H1 (cell line): ENCODE measurements around the gene ARID4B. TPM values are rescaled to one million over a fixed set of nuclear protein-coding genes. Genes with fewer than 3 reads are reported as not detected.

Source experiments
- CTCF ChIA-PET: fragments of 300-600 bp; sonication (Branson Sonifier 250); formaldehyde crosslinking; loops from one replicate; lab custom pipeline; 2021; ENCODE audit not compliant: partially characterized antibody; lab: Charles Lee
- POLR2A ChIA-PET: fragments of 300-600 bp; sonication (Branson Sonifier 250); formaldehyde crosslinking; loops from one replicate; lab custom pipeline; 2021; ENCODE audit warnings: inconsistent platforms; ENCODE audit not compliant: partially characterized antibody; lab: Charles Lee
- DNase-seq, 2 experiments: peaks; one replicate each; pipeline versions ENCODE4 v3.0.0 to v3.0.0-alpha.2; 2010 to 2022; ENCODE audit warnings: low spot score in 2 of 2, low read depth in 1 of 2, mixed read lengths in 1 of 2
- FAIRE-seq: peaks from 2 replicates; lab custom pipeline; 2011; peaks lifted over from hg19 to GRCh38; lab: Jason Lieb, UNC
- H2AFZ ChIP-seq: 2 replicates; pipeline ENCODE4 v1.8.1; 2012; ENCODE audit warnings: low read length, inconsistent platforms
- H2AK5ac ChIP-seq: 2 replicates; pipeline ENCODE4 v1.6.1; 2013; ENCODE audit warnings: low read depth, low read length
- H2BK120ac ChIP-seq: replicated peaks from 2 replicates; pipeline ENCODE3; 2013; ENCODE audit warnings: low read depth, low read length, inconsistent platforms
- H2BK12ac ChIP-seq: 2 replicates; pipeline ENCODE4 v1.6.1; 2013; ENCODE audit warnings: low read depth, low read length
- H2BK15ac ChIP-seq: 2 replicates; pipeline ENCODE4 v1.6.1; 2013; ENCODE audit warnings: low read length
- H2BK20ac ChIP-seq: 2 replicates; pipeline ENCODE4 v1.6.1; 2013; ENCODE audit warnings: low read length
- H2BK5ac ChIP-seq: 2 replicates; pipeline ENCODE4 v1.6.1; 2013; ENCODE audit warnings: low read depth, low read length
- H3K14ac ChIP-seq: 2 replicates; pipeline ENCODE4 v1.6.1; 2013; ENCODE audit warnings: inconsistent platforms; ENCODE audit not compliant: insufficient read length
- H3K18ac ChIP-seq: 2 replicates; pipeline ENCODE4 v1.6.1; 2013; ENCODE audit warnings: low read length; ENCODE audit errors: extremely low read depth
- H3K23ac ChIP-seq: 2 replicates; pipeline ENCODE4 v1.6.1; 2013; ENCODE audit warnings: inconsistent platforms; ENCODE audit not compliant: insufficient read length
- H3K23me2 ChIP-seq: 2 replicates; pipeline ENCODE4 v1.6.1; 2013; ENCODE audit warnings: low read depth, low read length
- H3K27ac ChIP-seq: 2 replicates; pipeline ENCODE4 v1.6.1; 2011; ENCODE audit warnings: low read depth, low read length, inconsistent platforms
- H3K27me3 ChIP-seq, 4 experiments: replicated peaks in 1 of 4; 1 replicate in 1 of 4; 2 replicates in 3 of 4; pipeline versions ENCODE4 v1.6.1 to v1.8.1; 2011 to 2013; ENCODE audit warnings: low read length in 3 of 4, mild to moderate bottlenecking in 3 of 4, inconsistent platforms in 2 of 4, mixed read lengths in 2 of 4, moderate library complexity in 1 of 4; ENCODE audit not compliant: control insufficient read depth in 3 of 4, insufficient read depth in 3 of 4; ENCODE audit errors: extremely low read depth in 1 of 4
- H3K36me3 ChIP-seq, 4 experiments: 2 replicates each; pipeline versions ENCODE4 v1.6.1 to v1.8.1; 2011 to 2013; ENCODE audit warnings: mild to moderate bottlenecking in 4 of 4, low read length in 3 of 4, moderate library complexity in 2 of 4, control low read depth in 1 of 4, inconsistent platforms in 1 of 4; ENCODE audit not compliant: insufficient read depth in 4 of 4, control insufficient read depth in 2 of 4
- H3K4ac ChIP-seq: replicated peaks from 2 replicates; pipeline ENCODE3; 2013; ENCODE audit warnings: low read length, low read depth, mixed read lengths, inconsistent platforms; ENCODE audit not compliant: insufficient read length
- H3K4me1 ChIP-seq, 4 experiments: replicated peaks in 1 of 4; 1 replicate in 1 of 4; 2 replicates in 3 of 4; pipeline versions ENCODE4 v1.6.1 to v1.8.1; 2011 to 2013; ENCODE audit warnings: low read length in 3 of 4, inconsistent platforms in 2 of 4, mixed read lengths in 1 of 4; ENCODE audit not compliant: insufficient read depth in 4 of 4, control insufficient read depth in 3 of 4
- H3K4me2 ChIP-seq, 2 experiments: 2 replicates each; pipeline versions ENCODE4 v1.6.1 to v1.8.1; 2011 to 2013; ENCODE audit warnings: low read depth in 2 of 2, low read length in 2 of 2, control low read depth in 1 of 2, inconsistent platforms in 1 of 2, mild to moderate bottlenecking in 1 of 2; ENCODE audit not compliant: insufficient read depth in 1 of 2
- H3K4me3 ChIP-seq, 4 experiments: fragments of 200-600, 300-600 bp in 1 of 4; sonication (generic), shearing (Covaris generic), sonication (Bioruptor Twin) in 1 of 4; 2 replicates each; pipeline versions ENCODE4 v1.5.1 to v1.8.1; 2011 to 2016; ENCODE audit warnings: low read length in 4 of 4, low read depth in 3 of 4, control low read depth in 2 of 4, inconsistent platforms in 2 of 4, mild to moderate bottlenecking in 2 of 4, mixed read lengths in 1 of 4, moderate library complexity in 1 of 4; ENCODE audit not compliant: insufficient read depth in 2 of 4; ENCODE audit errors: extremely low read depth in 1 of 4
- H3K56ac ChIP-seq: replicated peaks from 2 replicates; pipeline ENCODE3; 2013; ENCODE audit warnings: low read depth, mild to moderate bottlenecking, mixed read lengths, low read length, inconsistent platforms; ENCODE audit not compliant: insufficient read length
- H3K79me1 ChIP-seq: 2 replicates; pipeline ENCODE4 v1.6.1; 2013; ENCODE audit warnings: low read depth, low read length, control low read depth
- H3K79me2 ChIP-seq, 2 experiments: 2 replicates each; pipeline versions ENCODE4 v1.6.1 to v1.8.1; 2012 to 2013; ENCODE audit warnings: low read length in 2 of 2, mild to moderate bottlenecking in 2 of 2, inconsistent platforms in 1 of 2; ENCODE audit not compliant: insufficient read depth in 2 of 2, control insufficient read depth in 1 of 2
- H3K9ac ChIP-seq, 4 experiments: replicated peaks in 1 of 4; 1 replicate in 1 of 4; 2 replicates in 3 of 4; pipeline versions ENCODE4 v1.6.1 to v1.8.1; 2011 to 2013; ENCODE audit warnings: low read depth in 3 of 4, low read length in 3 of 4, control low read depth in 2 of 4, mild to moderate bottlenecking in 2 of 4, moderate library complexity in 2 of 4, inconsistent platforms in 1 of 4; ENCODE audit errors: extremely low read depth in 1 of 4
- H3K9me3 ChIP-seq, 2 experiments: 2 replicates each; pipeline versions ENCODE4 v1.6.1 to v1.8.1; 2012 to 2013; ENCODE audit warnings: mild to moderate bottlenecking in 2 of 2, moderate library complexity in 2 of 2, control low read depth in 1 of 2, inconsistent platforms in 1 of 2, low read depth in 1 of 2, low read length in 1 of 2, mixed read lengths in 1 of 2; ENCODE audit not compliant: insufficient read depth in 2 of 2
- H4K20me1 ChIP-seq, 2 experiments: replicated peaks in 1 of 2; 2 replicates each; pipeline versions ENCODE3 to v1.8.1; 2011 to 2013; ENCODE audit warnings: inconsistent platforms in 2 of 2, low read length in 2 of 2, mild to moderate bottlenecking in 1 of 2; ENCODE audit not compliant: insufficient read depth in 2 of 2, control insufficient read depth in 1 of 2
- H4K5ac ChIP-seq: 2 replicates; pipeline ENCODE4 v1.6.1; 2013; ENCODE audit warnings: low read length, low read depth, mixed read lengths, inconsistent platforms; ENCODE audit not compliant: insufficient read length
- H4K8ac ChIP-seq: 2 replicates; pipeline ENCODE4 v1.8.0; 2013; ENCODE audit warnings: mild to moderate bottlenecking, moderate library complexity, low read length, inconsistent platforms; ENCODE audit not compliant: insufficient read depth; ENCODE audit errors: extremely low read depth
- H4K91ac ChIP-seq: replicated peaks from 2 replicates; pipeline ENCODE3; 2013; ENCODE audit warnings: low read length, mixed read lengths, inconsistent platforms; ENCODE audit not compliant: insufficient read length
- BCL11A ChIP-seq, 2 experiments: IDR thresholded peaks; one replicate each; pipeline ENCODE4 v1.6.1; 2011; ENCODE audit warnings: low read depth in 2 of 2, low read length in 2 of 2, mild to moderate bottlenecking in 2 of 2
- CBX5 ChIP-seq: fragments of 300-800, 300-1000 bp; sonication (generic); IDR thresholded peaks from 2 replicates; pipeline ENCODE4 v1.7.1; 2016; ENCODE audit warnings: antibody characterized with exemption, low read length, low read depth
- CHD2 ChIP-seq: IDR thresholded peaks from 2 replicates; pipeline ENCODE4 v1.6.1; 2012; ENCODE audit warnings: low read length, improper control_type of control experiment
- EZH2 ChIP-seq: fragments of 200-600 bp; sonication (generic); IDR thresholded peaks from 2 replicates; pipeline ENCODE4 v1.7.1; 2012; ENCODE audit warnings: low read depth, mild to moderate bottlenecking, moderate library complexity, low read length, inconsistent platforms; ENCODE audit not compliant: severe bottlenecking
- GABPA ChIP-seq: IDR thresholded peaks from 2 replicates; pipeline ENCODE4 v1.6.1; 2011; ENCODE audit warnings: mild to moderate bottlenecking, low read length, moderate library complexity, borderline replicate concordance; ENCODE audit not compliant: insufficient read depth
- JUN ChIP-seq: IDR thresholded peaks from 2 replicates; pipeline ENCODE4 v1.6.1; 2011; ENCODE audit warnings: low read depth, mild to moderate bottlenecking, improper control_type of control experiment, low read length
- KDM1A ChIP-seq: fragments of 200-600, 300-600 bp; sonication (generic); IDR thresholded peaks from 2 replicates; pipeline ENCODE4 v1.7.1; 2016; ENCODE audit warnings: mild to moderate bottlenecking, low read length, borderline replicate concordance
- POLR2AphosphoS5 ChIP-seq: IDR thresholded peaks from 2 replicates; pipeline ENCODE4 v1.6.1; 2011; ENCODE audit warnings: low read depth, low read length
- SIN3A ChIP-seq, 2 experiments: IDR thresholded peaks in 1 of 2; conservative IDR thresholded peaks in 1 of 2; 2 replicates each; pipeline ENCODE4 v1.6.1; 2011 to 2012; ENCODE audit warnings: low read length in 2 of 2, improper control_type of control experiment in 1 of 2, low read depth in 1 of 2, mild to moderate bottlenecking in 1 of 2
- SIX5 ChIP-seq: IDR thresholded peaks from 2 replicates; pipeline ENCODE4 v1.6.1; 2011; ENCODE audit warnings: mild to moderate bottlenecking, low read depth, low read length
- SRF ChIP-seq: IDR thresholded peaks from 2 replicates; pipeline ENCODE4 v1.6.1; 2011; ENCODE audit warnings: mild to moderate bottlenecking, low read depth, low read length, moderate library complexity
- SUZ12 ChIP-seq: fragments of 200-600 bp; sonication (generic); IDR thresholded peaks from 2 replicates; pipeline ENCODE4 v1.6.1; 2012; ENCODE audit warnings: mild to moderate bottlenecking, inconsistent platforms, low read length, moderate library complexity, mixed read lengths
- TCF12 ChIP-seq: IDR thresholded peaks from 2 replicates; pipeline ENCODE4 v1.6.1; 2011; ENCODE audit warnings: low read depth, mild to moderate bottlenecking, low read length
- WGBS, 2 experiments: shearing (Covaris generic) in 1 of 2; methylation state at CpG; one replicate each; pipeline versions ENCODE4 v1.1.6 to v1.1.7; 2013 to 2015; ENCODE audit warnings: low lambda C conversion rate in 2 of 2, mixed read lengths in 2 of 2, inconsistent platforms in 1 of 2, low coverage in 1 of 2, missing lambda C conversion rate in 1 of 2; ENCODE audit not compliant: insufficient replicate concordance in 2 of 2, insufficient coverage in 1 of 2, insufficient read length in 1 of 2; ENCODE audit errors: extremely low coverage in 1 of 2, missing lambda C conversion rate in 1 of 2; 5-methylcytosine and 5-hydroxymethylcytosine counted together
- polyA plus RNA-seq, 7 experiments: library from polyadenylated mRNA; depleted of rRNA in 3 of 7; stranded (reverse) in 5 of 7; unstranded in 2 of 7; fragments of >200 nt in 5 of 7; fragments of 200-250 nt in 2 of 7; gene quantifications; 1 replicate in 5 of 7; 2 replicates in 1 of 7; 4 replicates in 1 of 7; pipeline versions ENCODE4 v1.2.1 to v1.2.3, GENCODE V29; 2011 to 2013; ENCODE audit warnings: missing spikeins in 2 of 7, mixed read lengths in 2 of 7
- total RNA-seq: library from RNA; stranded (reverse); fragmentation: NEBNext Ultra II Directional; extraction: Animal tissue kit (Norgen Biotek cat#: 25700); gene quantifications from 2 replicates; pipeline ENCODE4 v1.2.1, GENCODE V29; 2021
- TF ChIP-seq, protein P1 (sequence below): IDR thresholded peaks from 2 replicates; pipeline ENCODE4 v1.6.1; 2012; ENCODE audit warnings: inconsistent platforms

The ARID4B gene
- total and polyA plus RNA-seq, 2 of the 8 experiments (the other 6 are each of a cell fraction or from before 2014, with no cell fraction given): 5.1 to 28.8 TPM

DNA sequence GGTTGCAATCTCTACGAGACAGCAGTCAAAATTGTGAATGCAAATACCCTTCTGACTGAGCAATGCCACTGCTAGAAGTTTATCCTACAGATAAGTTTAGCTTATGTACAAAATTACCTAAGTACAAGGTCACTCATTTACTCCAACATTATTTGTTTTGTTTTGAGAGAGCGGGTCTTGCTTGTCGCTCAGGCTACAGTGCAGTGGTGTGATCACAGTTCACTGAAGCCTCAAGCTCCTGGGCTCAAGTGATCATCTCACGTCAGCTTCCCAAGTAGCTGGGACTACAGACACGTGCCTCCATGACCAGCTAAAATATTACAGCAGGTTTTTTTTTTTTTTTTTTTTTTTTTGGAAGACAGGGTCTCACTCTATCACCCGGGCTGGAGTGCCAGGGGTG is 182.3 kb downstream of the ARID4B start:
- no peak overlapping the region for H2AFZ ChIP-seq
- DNase-seq: peak in 1 of 2 experiments; percentile 19
- no peak overlapping the region for H2BK15ac ChIP-seq
- no peak overlapping the region for H3K23ac ChIP-seq
- peaks cover 15 to 73% (median 39%) of the 10 kb centered on the region in 4 experiments; a peak in 7 of 8 replicates for H3K36me3 ChIP-seq
- H3K56ac ChIP-seq: no peak overlapping the region
- ChIA-PET CTCF (no interaction called here), POLR2A (interaction anchor here (0.8 to 4.6 kb wide), 7 partner anchors 7 to 719 kb away, joined by 3 to 18 read pairs (median 4); partner anchors contain the start of gene TOMM20)
- H3K18ac ChIP-seq: no peak overlapping the region
- H3K4me2 ChIP-seq: no peak overlapping the region
- no peak overlapping the region for H2AK5ac ChIP-seq
- no peaks in the 10 kb centered on the region for H3K27me3 ChIP-seq
- no peak overlapping the region for H3K14ac ChIP-seq
- no peak overlapping the region for H3K4ac ChIP-seq
- H3K27ac ChIP-seq: no peak overlapping the region
- whole genome bisulfite sequencing, 2 experiments: 97% methylated on average over 6 of the region's 6 CpGs; no CpG with 5 or more reads in 1 of the 2 experiments
- H2BK12ac ChIP-seq: no peak overlapping the region
- peaks cover 2 to 10% of the 10 kb centered on the region in 2 experiments for H4K20me1 ChIP-seq
- no peak overlapping the region for H3K4me3 ChIP-seq
- H3K79me2 ChIP-seq: peaks cover 0 to 7% of the 10 kb centered on the region in 2 experiments; a peak in 1 of 4 replicates
- no peak overlapping the region for H3K9ac ChIP-seq
- H4K91ac ChIP-seq: no peak overlapping the region
- H4K5ac ChIP-seq: no peak overlapping the region
- no peak overlapping the region for H2BK20ac ChIP-seq
- H3K9me3 ChIP-seq: no peaks in the 10 kb centered on the region
- H2BK5ac ChIP-seq: no peak overlapping the region
- H3K79me1 ChIP-seq: peaks cover 2% of the 10 kb centered on the region
- no peak overlapping the region for H4K8ac ChIP-seq
- FAIRE-seq: no peak
- H2BK120ac ChIP-seq: no peak overlapping the region
- no peaks in the 10 kb centered on the region for H3K4me1 ChIP-seq
- no peaks in the 10 kb centered on the region for H3K23me2 ChIP-seq
- TF ChIP-seq KDM1A (no peak), SIN3A (conservative IDR thresholded peaks at IDR 0.05 in 1 of 2, IDR thresholded peaks at IDR 0.05 in 1 of 2; ENCODE audit: low read depth in 1 of 2, low read length in 2 of 2) (no peak), SUZ12 (no peak), EZH2 (no peak), POLR2AphosphoS5 (no peak), CHD2 (no peak), TCF12 (no peak), JUN (no peak), CBX5 (no peak), SIX5 (no peak), BCL11A (IDR thresholded peaks at IDR 0.05; ENCODE audit: low read depth in 2 of 2, low read length in 2 of 2) (no peak), SRF (no peak), GABPA (no peak)
- TF ChIP-seq, protein P1, sequence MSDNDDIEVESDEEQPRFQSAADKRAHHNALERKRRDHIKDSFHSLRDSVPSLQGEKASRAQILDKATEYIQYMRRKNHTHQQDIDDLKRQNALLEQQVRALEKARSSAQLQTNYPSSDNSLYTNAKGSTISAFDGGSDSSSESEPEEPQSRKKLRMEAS: no peak
